ENCODE results near the gene GTPBP4. TPM values are rescaled to one million over a fixed set of nuclear protein-coding genes. Genes with fewer than 3 reads are reported as not detected.

GTPBP4 gene
- total and polyA plus RNA-seq, 9 of the 15 experiments (the other 6 are each of a cell fraction or from before 2014, with no cell fraction given): 79.0 to 155 (median 128) TPM

DNA sequence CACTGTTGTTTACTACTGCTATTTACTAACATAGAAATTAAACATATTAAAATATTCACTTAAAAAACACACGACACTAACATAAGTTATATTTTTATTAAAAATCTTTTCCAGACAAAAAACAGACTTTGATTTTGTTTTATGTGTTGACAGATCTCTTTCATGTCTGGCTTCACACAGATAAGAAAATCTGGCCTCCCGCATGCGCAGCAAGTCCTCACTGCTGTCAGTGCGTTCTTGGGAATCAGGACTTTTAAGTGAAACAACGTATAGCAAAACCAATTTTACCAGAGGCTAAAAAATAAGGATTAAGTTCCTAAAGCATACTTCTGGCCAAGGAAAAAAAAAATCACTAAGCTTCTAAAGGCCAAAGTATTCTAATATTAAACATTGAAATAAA lies 61.9 kb downstream of the GTPBP4 start (continued):
- TF ChIP-seq, protein P1, sequence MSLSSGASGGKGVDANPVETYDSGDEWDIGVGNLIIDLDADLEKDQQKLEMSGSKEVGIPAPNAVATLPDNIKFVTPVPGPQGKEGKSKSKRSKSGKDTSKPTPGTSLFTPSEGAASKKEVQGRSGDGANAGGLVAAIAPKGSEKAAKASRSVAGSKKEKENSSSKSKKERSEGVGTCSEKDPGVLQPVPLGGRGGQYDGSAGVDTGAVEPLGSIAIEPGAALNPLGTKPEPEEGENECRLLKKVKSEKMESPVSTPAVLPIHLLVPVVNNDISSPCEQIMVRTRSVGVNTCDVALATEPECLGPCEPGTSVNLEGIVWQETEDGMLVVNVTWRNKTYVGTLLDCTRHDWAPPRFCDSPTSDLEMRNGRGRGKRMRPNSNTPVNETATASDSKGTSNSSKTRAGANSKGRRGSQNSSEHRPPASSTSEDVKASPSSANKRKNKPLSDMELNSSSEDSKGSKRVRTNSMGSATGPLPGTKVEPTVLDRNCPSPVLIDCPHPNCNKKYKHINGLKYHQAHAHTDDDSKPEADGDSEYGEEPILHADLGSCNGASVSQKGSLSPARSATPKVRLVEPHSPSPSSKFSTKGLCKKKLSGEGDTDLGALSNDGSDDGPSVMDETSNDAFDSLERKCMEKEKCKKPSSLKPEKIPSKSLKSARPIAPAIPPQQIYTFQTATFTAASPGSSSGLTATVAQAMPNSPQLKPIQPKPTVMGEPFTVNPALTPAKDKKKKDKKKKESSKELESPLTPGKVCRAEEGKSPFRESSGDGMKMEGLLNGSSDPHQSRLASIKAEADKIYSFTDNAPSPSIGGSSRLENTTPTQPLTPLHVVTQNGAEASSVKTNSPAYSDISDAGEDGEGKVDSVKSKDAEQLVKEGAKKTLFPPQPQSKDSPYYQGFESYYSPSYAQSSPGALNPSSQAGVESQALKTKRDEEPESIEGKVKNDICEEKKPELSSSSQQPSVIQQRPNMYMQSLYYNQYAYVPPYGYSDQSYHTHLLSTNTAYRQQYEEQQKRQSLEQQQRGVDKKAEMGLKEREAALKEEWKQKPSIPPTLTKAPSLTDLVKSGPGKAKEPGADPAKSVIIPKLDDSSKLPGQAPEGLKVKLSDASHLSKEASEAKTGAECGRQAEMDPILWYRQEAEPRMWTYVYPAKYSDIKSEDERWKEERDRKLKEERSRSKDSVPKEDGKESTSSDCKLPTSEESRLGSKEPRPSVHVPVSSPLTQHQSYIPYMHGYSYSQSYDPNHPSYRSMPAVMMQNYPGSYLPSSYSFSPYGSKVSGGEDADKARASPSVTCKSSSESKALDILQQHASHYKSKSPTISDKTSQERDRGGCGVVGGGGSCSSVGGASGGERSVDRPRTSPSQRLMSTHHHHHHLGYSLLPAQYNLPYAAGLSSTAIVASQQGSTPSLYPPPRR (CRISPR knock-in tag; IDR thresholded peaks at IDR 0.05; ENCODE audit: borderline replicate concordance): no peak
- no peak for TF ChIP-seq ZSCAN29 (IDR thresholded peaks at IDR 0.05)
- TF ChIP-seq HDAC3 (IDR thresholded peaks at IDR 0.05; ENCODE audit: borderline replicate concordance, partially characterized antibody): peak; percentile 62
- peak; percentile 92 to 93 for TF ChIP-seq HDAC1 (IDR thresholded peaks at IDR 0.05)
- TF ChIP-seq TCF7 (IDR thresholded peaks at IDR 0.05; ENCODE audit: borderline replicate concordance): 0 out of 2 replicates have a peak, but pooled peaks have one; percentile 54
- TF ChIP-seq EP300 (IDR thresholded peaks at IDR 0.05; ENCODE audit: low read length): peak; percentile 39; the same call in 1 of the 2 replicates
- no peak for TF ChIP-seq GABPB1 (CRISPR knock-in tag; IDR thresholded peaks at IDR 0.05)
- TF ChIP-seq, protein P2, sequence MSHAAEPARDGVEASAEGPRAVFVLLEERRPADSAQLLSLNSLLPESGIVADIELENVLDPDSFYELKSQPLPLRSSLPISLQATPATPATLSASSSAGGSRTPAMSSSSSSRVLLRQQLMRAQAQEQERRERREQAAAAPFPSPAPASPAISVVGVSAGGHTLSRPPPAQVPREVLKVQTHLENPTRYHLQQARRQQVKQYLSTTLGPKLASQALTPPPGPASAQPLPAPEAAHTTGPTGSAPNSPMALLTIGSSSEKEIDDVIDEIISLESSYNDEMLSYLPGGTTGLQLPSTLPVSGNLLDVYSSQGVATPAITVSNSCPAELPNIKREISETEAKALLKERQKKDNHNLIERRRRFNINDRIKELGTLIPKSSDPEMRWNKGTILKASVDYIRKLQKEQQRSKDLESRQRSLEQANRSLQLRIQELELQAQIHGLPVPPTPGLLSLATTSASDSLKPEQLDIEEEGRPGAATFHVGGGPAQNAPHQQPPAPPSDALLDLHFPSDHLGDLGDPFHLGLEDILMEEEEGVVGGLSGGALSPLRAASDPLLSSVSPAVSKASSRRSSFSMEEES (CRISPR knock-in tag; IDR thresholded peaks at IDR 0.05): no peak
- no peak for TF ChIP-seq RREB1 (CRISPR knock-in tag; IDR thresholded peaks at IDR 0.05)
- TF ChIP-seq FIP1L1 (IDR thresholded peaks at IDR 0.05; ENCODE audit: low read depth, low read length, poor library complexity, severe bottlenecking): no peak
- peak; percentile 53; the same call in 1 of the 2 replicates for TF ChIP-seq PML (IDR thresholded peaks at IDR 0.05; ENCODE audit: low read length)
- TF ChIP-seq RBM17 (IDR thresholded peaks at IDR 0.05; ENCODE audit: borderline replicate concordance, low read depth, low read length): no peak

Data from K562 (cell line).